OCI-LY7 (cell line): ENCODE data around the gene STAMBPL1. TPM values are rescaled to one million over a fixed set of nuclear protein-coding genes. Genes with fewer than 3 reads are reported as not detected.

Source experiments
- BruUV-seq: library from RNA; stranded (reverse); fragments of 400-500 nt; replicated peaks from 2 replicates; lab custom pipeline; 2021; lab: Mats Ljungman, UMichigan
- CTCF ChIA-PET: fragments of 300-600 bp; sonication (Branson Sonifier 250); formaldehyde crosslinking; loops from one replicate; lab custom pipeline; 2022; ENCODE audit warnings: antibody characterized with exemption; ENCODE audit not compliant: unreplicated experiment; lab: Charles Lee
- POLR2A ChIA-PET: fragments of 300-600 bp; sonication (Branson Sonifier 250); formaldehyde crosslinking; loops from one replicate; lab custom pipeline; 2022; ENCODE audit warnings: antibody characterized with exemption; lab: Charles Lee
- DNase-seq: peaks from one replicate; pipeline ENCODE4 v3.0.0-alpha.2; 2015; ENCODE audit warnings: low spot score
- H2AFZ ChIP-seq: fragments of 200-600 bp; sonication (generic), shearing (Covaris generic); 2 replicates; pipeline ENCODE4 v1.6.1; 2014; ENCODE audit warnings: mild to moderate bottlenecking, antibody characterized with exemption, low read length, moderate library complexity
- H3K27ac ChIP-seq: fragments of 200-600 bp; sonication (generic); 2 replicates; pipeline ENCODE4 v1.5.1; 2014; ENCODE audit warnings: mixed run types, low read depth, mild to moderate bottlenecking, moderate library complexity, low read length, inconsistent platforms; ENCODE audit not compliant: poor library complexity, severe bottlenecking
- H3K36me3 ChIP-seq: fragments of 200-600 bp; sonication (generic); 2 replicates; pipeline ENCODE4 v1.6.1; 2014; ENCODE audit warnings: mild to moderate bottlenecking, antibody characterized with exemption, low read length, moderate library complexity, mixed read lengths; ENCODE audit not compliant: insufficient read depth
- H3K4me1 ChIP-seq: fragments of 200-600 bp; sonication (generic); 2 replicates; pipeline ENCODE4 v1.5.1; 2014; ENCODE audit warnings: mild to moderate bottlenecking, low read length; ENCODE audit not compliant: insufficient read depth, poor library complexity, severe bottlenecking
- H3K4me2 ChIP-seq: fragments of 200-600 bp; sonication (generic); 2 replicates; pipeline ENCODE4 v1.6.1; 2014; ENCODE audit warnings: mild to moderate bottlenecking, low read length
- H3K4me3 ChIP-seq: fragments of 200-600 bp; sonication (generic); 2 replicates; pipeline ENCODE4 v1.5.1; 2014; ENCODE audit warnings: mild to moderate bottlenecking, low read depth, low read length; ENCODE audit not compliant: poor library complexity, severe bottlenecking
- H3K79me2 ChIP-seq: fragments of 200-600 bp; sonication (generic); 2 replicates; pipeline ENCODE4 v1.6.1; 2016; ENCODE audit warnings: low read depth, mild to moderate bottlenecking, low read length, moderate library complexity, mixed read lengths; ENCODE audit not compliant: insufficient read depth
- H3K9me2 ChIP-seq: fragments of 200-600 bp; sonication (generic); 2 replicates; pipeline ENCODE4 v1.6.1; 2016; ENCODE audit warnings: mild to moderate bottlenecking, low read length, mixed read lengths; ENCODE audit not compliant: insufficient read depth
- H3K9me3 ChIP-seq: fragments of 200-600 bp; sonication (generic); 2 replicates; pipeline ENCODE4 v1.6.1; 2014; ENCODE audit warnings: mild to moderate bottlenecking, mixed run types, low read length, mixed read lengths
- H4K20me1 ChIP-seq: fragments of 200-600 bp; sonication (generic); 2 replicates; pipeline ENCODE4 v1.6.1; 2014; ENCODE audit warnings: mild to moderate bottlenecking, antibody characterized with exemption, low read length, moderate library complexity, mixed read lengths; ENCODE audit not compliant: insufficient read depth
- CTCF ChIP-seq: fragments of 200-600 bp; sonication (generic); conservative IDR thresholded peaks from 2 replicates; pipeline ENCODE4 v1.5.1; 2014; ENCODE audit warnings: mild to moderate bottlenecking, antibody characterized with exemption, low read length, moderate library complexity, mixed read lengths
- EZH2phosphoT487 ChIP-seq: fragments of 200-600 bp; sonication (generic); IDR thresholded peaks from 2 replicates; pipeline ENCODE4 v1.6.1; 2018; ENCODE audit warnings: low read depth, borderline replicate concordance, mild to moderate bottlenecking, mixed run types, antibody characterized with exemption, low read length, moderate library complexity, mixed read lengths
- intact Hi-C: fragments of 100-400 bp; cut with micrococcal nuclease; formaldehyde crosslinking; loops from one replicate; pipeline ENCODE4 v1.10.0; 2022; ENCODE audit not compliant: unreplicated experiment
- total RNA-seq, 2 experiments: library from RNA; depleted of rRNA in 1 of 2; stranded (reverse); fragments of >200 nt in 1 of 2; shearing (Covaris generic) in 1 of 2; gene quantifications; 2 replicates each; pipeline ENCODE4 v1.2.3, GENCODE V29; 2014 to 2022

STAMBPL1 gene
- total RNA-seq, 2 experiments from 2014 or later: 44.4 to 47.2 TPM

DNA sequence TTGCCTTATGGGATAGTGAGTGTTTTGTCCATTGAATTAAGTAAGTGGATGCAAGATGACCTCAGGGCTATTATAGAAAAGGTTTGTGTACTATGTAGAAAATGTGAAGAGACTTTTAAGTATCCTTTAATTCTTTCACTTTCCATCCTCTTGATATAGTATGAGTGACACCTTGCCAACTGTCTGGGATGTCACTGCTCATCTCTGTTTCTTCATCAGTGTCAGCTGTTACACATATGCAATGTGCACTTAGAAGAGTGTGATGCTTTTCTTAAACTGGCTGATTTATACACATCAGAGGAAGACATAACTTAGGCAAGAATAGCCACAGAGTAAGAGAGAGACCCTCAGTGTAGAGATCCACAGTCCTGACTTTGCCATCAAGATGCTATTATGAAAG is 81.2 kb downstream of the STAMBPL1 start:
- POLR2A ChIA-PET: no interaction called here

GRCh38 chr10:88962336-88962735 is 82.3 kb downstream of the STAMBPL1 start:
- Histone ChIP-seq H3K79me2 (no peaks in the 10 kb centered on the region), H2AFZ (no peak overlapping the region; the same call in 1 of the 2 replicates), H3K36me3 (no peaks in the 10 kb centered on the region), H3K9me2 (no peaks in the 10 kb centered on the region), H3K27ac (no peak overlapping the region), H4K20me1 (no peaks in the 10 kb centered on the region), H3K4me2 (no peak overlapping the region; the same call in 1 of the 2 replicates), H3K9me3 (no peaks in the 10 kb centered on the region), H3K4me1 (no peaks in the 10 kb centered on the region), H3K4me3 (no peak overlapping the region)
- peak; percentile 13 for DNase-seq
- intact Hi-C loops: no loop called here
- CTCF ChIA-PET: no interaction called here
- no TSS peak for BruUV-seq
- TF ChIP-seq CTCF (no peak), EZH2phosphoT487 (no peak)
- POLR2A ChIA-PET: no interaction called here

More for the DNA sequence above, 81.2 kb downstream of the STAMBPL1 start:
- H4K20me1 ChIP-seq: no peaks in the 10 kb centered on the region
- no TSS peak for BruUV-seq
- no peaks in the 10 kb centered on the region for H3K9me2 ChIP-seq
- H3K79me2 ChIP-seq: no peaks in the 10 kb centered on the region
- intact Hi-C loops: no loop called here
- H3K36me3 ChIP-seq: no peaks in the 10 kb centered on the region
- CTCF ChIA-PET: no interaction called here
- no peak overlapping the region for H3K4me3 ChIP-seq
- DNase-seq: no peak
- H2AFZ ChIP-seq: no peak overlapping the region
- no peaks in the 10 kb centered on the region for H3K4me1 ChIP-seq
- H3K27ac ChIP-seq: no peak overlapping the region
- TF ChIP-seq CTCF: no peak
- no peak for TF ChIP-seq EZH2phosphoT487
- H3K4me2 ChIP-seq: no peak overlapping the region
- H3K9me3 ChIP-seq: no peaks in the 10 kb centered on the region

DNA sequence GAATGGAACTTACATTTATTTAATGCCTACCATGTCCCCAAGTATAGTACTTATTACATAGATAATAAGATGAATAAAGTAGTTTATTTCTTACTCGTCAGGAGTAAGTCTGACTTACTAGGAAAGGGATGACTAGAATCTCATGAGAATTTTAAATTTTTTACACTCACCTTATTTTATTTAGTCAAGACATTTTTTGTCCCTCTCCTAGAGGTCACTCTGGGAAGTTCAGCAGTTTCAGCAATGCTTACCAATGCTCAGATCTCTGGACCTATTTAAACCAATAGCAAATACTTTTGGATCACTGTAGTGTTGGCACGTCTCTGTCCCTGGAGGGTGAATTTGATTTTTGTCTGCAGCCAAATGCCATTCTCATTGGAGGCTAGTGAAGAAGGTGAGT is 83.3 kb downstream of the STAMBPL1 start:
- Histone ChIP-seq H3K79me2 (no peaks in the 10 kb centered on the region), H3K9me2 (no peaks in the 10 kb centered on the region), H4K20me1 (no peaks in the 10 kb centered on the region), H3K27ac (no peak overlapping the region), H3K9me3 (no peaks in the 10 kb centered on the region), H2AFZ (no peak overlapping the region), H3K36me3 (no peaks in the 10 kb centered on the region), H3K4me2 (no peak overlapping the region), H3K4me1 (no peaks in the 10 kb centered on the region), H3K4me3 (no peak overlapping the region)
- no peak for DNase-seq
- ChIA-PET POLR2A (interaction anchor here (0.6 to 1.0 kb wide), 3 partner anchors 132 to 1107 kb away, joined by 3 to 4 read pairs (median 3); no protein-coding TSS in a partner anchor), CTCF (no interaction called here)
- no TSS peak for BruUV-seq
- no peak for TF ChIP-seq EZH2phosphoT487
- TF ChIP-seq CTCF: no peak
- intact Hi-C loops: no loop called here
